NCI-H1930 (cell line): ENCODE results near the gene KIF3A.

Source experiments
- DNase-seq, 2 experiments: peaks; one replicate each; lab custom pipeline; 2025; lab: John Stamatoyannopoulos, UW

KIF3A gene

GRCh38 chr5:132770476-132771159 lies 33.3 kb upstream of the KIF3A start:
- no peak for DNase-seq

- no peak for DNase-seq
Measured at GRCh38 chr5:132768485-132768868, 31.1 kb upstream of the KIF3A start.

- no peak for DNase-seq
Measured at GRCh38 chr5:132767150-132767549, 29.8 kb upstream of the KIF3A start.

DNA sequence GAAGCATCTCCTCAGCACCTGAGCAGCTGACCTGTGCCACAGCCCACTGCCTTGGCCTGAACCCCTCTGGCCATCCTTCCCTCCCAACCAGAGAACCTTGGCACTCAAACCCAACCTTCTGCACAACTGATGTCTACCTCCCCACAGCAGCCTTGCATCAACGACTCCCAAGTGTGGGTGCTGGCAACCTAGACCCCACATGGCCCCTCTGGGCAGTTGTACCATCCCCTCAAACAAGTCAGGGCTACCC lies 29.4 kb upstream of the KIF3A start:
- DNase-seq = no peak

DNA sequence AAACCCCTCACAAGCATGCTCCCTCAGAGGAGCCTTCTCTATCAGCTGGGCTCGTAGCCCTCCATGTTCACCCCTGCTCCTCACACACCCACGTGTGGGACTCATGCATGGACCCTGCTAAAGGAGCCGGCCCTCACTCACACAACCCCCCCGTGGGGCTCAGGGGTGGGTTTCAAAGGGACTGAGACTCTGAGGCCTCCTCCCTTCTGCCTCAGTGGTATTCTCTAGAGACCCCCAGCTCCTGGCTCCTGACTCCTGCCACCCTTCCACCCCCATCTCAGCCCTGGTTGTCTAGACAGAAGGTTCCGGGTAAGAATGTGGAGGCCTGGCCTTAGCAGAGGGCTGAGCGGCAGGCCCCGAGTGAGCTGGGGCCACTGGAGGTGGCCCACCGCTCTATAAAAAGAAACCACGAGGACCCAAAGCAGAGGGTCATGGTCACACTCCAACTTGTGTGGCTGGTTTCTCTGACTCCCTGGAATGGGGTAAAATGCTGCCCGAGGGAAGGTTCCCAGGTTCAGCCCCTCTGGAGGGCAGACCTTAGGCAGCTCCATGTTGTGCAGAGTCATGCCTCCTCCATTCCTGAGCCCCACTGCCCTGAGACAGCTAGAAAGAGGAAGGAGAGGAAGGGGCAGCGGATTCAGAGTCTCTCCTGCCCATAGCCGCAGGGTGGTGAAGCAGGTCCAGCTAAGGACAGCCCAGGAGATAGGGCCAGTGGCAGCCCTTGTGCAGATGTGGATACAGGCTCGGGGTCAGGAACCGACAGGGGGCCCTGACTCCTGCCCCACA lies 28.9 kb upstream of the KIF3A start:
- DNase-seq = no peak

DNA sequence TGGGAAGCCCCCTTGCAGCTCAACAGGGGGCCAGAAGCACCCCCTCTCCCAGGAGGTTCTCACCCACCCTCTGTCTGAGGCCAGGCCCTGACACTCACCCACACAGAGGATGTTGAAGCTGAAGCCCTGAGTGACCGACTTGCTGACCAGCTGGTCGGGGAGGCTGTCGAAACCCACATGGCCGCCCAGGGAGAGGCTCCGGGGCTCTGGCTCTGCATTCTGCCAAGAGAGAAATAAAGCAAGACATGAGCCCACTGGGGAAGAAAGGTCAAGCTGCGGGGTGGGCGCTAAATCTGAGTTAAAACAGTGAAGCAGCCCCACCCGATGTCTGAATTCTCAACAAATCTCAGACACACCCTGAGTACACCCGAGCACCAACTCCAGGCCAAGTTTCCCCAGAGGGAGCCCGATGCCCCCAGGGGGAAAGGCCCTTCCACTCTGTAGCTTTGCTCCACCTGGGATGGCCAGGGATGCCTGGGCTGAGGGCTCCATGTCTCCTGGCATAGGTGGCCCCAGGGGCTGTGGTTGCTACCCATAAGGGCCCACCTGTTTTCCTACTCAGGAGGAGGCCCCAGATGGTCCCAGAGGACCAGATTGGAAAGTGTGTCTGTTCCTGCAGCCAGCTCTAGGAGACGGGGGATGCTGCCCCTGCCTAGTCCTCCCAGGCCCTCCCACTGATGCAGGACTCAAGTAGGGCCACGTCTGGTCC lies 28.1 kb upstream of the KIF3A start:
- no peak for DNase-seq

DNA sequence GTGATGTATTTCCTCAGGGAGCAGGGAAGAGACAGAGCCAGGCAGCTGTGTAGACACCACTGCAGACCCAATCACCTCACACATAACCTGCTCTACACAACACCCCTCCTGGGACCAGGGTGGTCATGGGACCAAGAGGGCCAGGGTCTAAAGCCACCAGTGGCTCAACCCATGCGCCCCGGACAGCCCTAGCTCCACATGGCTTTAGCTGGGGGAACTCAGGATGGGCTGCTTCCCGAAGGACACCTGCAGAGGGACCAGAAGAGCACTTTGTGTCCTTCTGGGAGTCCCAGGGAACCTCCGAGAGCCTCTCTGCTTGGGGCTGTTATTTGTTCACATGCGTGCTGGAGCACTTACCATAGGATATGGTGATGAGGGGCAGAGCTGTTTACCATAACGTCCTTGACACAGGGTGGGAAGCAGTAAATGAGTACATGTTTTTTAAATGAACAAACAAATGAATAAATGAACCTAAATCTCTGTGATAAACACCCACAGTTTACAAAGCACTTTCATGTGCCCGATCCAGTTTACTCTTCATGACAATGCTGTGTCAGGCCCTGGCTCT lies 27.4 kb upstream of the KIF3A start:
- DNase-seq = no peak

- no peak for DNase-seq
Measured at GRCh38 chr5:132764051-132764450, 26.7 kb upstream of the KIF3A start.

DNA sequence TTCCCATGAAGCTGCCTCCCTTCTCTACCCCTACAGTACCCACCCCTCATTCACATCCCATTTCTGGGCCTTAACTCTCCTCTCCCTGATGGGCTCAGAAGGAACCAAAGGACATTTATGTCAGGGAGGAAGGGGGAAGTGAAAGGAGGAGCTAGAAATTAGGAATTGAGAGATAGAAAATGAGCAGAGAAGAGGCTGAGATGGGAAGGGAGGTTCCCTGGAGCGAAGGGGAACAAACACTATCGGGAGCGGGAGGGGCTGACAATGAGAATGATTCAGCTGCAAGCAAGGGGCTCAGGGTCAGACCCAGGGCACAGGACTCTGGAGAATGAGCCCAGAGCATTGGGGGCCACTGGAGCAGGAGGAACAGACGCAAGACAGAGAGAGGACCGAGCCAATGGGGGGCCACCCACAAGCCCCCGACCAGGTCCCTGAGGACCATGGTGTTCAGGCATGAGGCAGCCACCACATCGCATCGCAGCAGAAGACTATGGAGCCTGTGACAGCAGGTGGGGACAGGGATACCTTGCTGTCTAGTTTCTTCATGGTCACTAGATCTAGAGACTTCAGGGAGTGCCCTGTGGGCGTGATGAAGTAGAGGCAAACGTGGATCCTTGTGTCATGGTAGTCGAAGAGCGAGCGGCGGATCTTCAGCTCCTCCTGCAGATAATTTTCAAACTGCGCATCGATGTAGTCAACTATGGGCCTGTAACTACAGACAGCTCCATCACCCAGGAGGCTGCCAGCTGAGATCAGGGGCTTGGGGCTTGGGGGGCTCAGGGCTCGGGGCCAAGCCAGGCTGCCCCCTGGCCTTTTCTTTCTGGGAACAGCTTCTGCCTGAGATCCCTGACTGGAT lies 26.1 kb upstream of the KIF3A start:
- DNase-seq = no peak

GRCh38 chr5:132762246-132763000 lies 25.1 kb upstream of the KIF3A start:
- no peak for DNase-seq

- DNase-seq = no peak
Measured at GRCh38 chr5:132761321-132762240, 24.2 kb upstream of the KIF3A start.

DNA sequence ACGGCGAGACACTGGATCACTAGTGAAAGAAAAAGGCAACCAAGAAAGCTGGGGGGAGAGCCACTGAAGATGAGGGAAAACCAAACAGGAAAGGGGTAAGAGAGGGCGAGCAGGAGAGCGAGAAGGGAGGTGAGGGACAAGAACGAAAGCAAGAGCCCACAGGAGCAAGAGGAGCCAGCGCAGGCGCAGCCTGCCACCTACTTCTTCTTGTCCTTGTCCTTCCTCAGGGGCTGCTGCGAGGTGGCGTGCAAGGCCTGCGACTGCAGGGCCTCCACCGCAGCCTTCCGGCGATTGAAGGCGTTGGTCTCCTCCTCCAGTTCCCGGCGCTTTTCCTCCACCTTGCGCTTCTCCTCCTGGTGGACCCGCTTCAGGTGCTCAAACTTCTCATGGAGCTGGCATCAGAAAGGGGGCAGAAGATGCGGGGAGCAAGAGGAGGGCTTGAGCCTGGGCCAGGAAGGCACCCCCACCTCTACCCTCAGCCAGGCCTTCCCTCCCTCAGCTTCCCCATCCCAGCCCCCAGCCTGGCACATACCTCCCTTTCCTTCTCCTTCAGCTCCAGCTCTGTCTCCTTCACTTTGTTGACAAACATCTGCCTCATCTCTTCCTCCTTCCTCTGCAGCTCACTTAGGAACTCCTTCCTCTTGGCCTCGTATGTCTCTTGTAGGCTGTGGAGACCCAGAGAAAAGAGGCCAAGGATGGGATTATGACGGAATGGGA lies 23.4 kb upstream of the KIF3A start:
- no peak for DNase-seq

- DNase-seq = no peak
Measured at GRCh38 chr5:132760049-132760420, 22.7 kb upstream of the KIF3A start.

GRCh38 chr5:132759114-132760048 lies 22.0 kb upstream of the KIF3A start:
- DNase-seq = no peak

DNA sequence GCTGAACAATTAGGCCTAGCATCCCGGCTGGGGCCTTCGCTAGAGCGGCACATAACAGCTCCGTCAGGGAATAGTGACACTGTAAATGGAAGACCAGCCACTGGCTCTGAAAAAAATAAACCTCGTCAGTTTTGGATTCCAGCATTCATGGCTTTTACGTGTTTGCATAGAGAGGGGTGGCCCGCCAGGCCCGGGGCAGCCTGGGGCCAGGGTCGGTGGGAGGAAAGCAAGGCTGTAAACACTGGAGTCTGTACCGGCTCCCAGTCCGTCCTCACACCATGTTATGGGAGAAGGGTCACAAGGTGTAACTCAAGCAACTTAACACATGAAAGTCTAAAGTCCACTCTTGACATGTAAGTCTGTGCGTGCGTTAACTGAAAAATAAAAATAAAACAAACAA lies 21.1 kb upstream of the KIF3A start:
- no peak for DNase-seq

GRCh38 chr5:132756542-132756941 lies 19.2 kb upstream of the KIF3A start:
- no peak for DNase-seq

DNA sequence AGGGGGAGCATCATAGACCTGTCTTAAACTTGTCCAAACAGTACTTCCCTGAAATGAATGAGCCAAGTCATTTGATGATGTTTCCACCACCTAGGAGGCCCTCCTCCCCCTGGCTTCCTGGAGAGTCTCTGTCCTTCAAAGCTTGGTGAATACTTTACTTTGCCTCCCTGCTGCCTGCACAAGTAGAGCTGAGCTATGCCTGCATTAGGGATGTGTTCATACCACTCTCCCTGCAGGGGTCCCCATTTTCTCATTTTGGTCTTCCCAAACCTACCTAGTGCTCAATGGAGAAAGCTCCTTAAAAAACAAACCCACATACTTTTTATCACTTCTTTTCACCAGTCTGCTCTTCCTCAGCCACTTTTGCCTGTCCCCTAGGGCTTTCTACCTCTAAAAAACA lies 17.6 kb upstream of the KIF3A start:
- no peak for DNase-seq

GRCh38 chr5:132754111-132754510 lies 16.8 kb upstream of the KIF3A start:
- no peak for DNase-seq
